Motor neuron (in vitro differentiated cells): Measurements from ENCODE around the gene CACNA1S. TPM values are rescaled to one million over a fixed set of nuclear protein-coding genes. Genes with fewer than 3 reads are reported as not detected.

ENCODE experiments used
- ATAC-seq, 8 experiments: fragments of 200-7000 bp; cut with Tn5 transposase; replicated peaks in 6 of 8; 2 replicates each; pipeline ENCODE4 v1.8.0; 2021; ENCODE audit warnings: mild to moderate bottlenecking in 8 of 8, moderate library complexity in 8 of 8
- H3K27ac ChIP-seq, 2 donors: fragments of 250-450 bp; sonication (Bioruptor Pico); 2 replicates each; pipeline ENCODE4 v1.9.0; 2021; ENCODE audit warnings: antibody characterized with exemption in 2 of 2, mild to moderate bottlenecking in 2 of 2, moderate library complexity in 1 of 2
- H3K4me1 ChIP-seq, 2 donors: fragments of 250-450 bp; sonication (Bioruptor Pico); replicated peaks in 1 of 2; 2 replicates each; pipeline ENCODE4 v1.6.1; 2021; ENCODE audit warnings: antibody characterized with exemption in 2 of 2, mild to moderate bottlenecking in 2 of 2, moderate library complexity in 1 of 2
- H3K4me3 ChIP-seq, 5 donors: fragments of 250-450 bp; sonication (Bioruptor Pico); 2 replicates each; pipeline ENCODE4 v1.9.0; 2021; ENCODE audit warnings: antibody characterized with exemption in 5 of 5, mild to moderate bottlenecking in 5 of 5, moderate library complexity in 4 of 5
- WGBS, 10 experiments: fragments of 450-650 bp; shearing (Covaris generic); methylation state at CpG; one replicate each; pipeline ENCODE4 v1.0.0; 2022; 5-methylcytosine and 5-hydroxymethylcytosine counted together
- in situ Hi-C, 9 experiments: fragments of 400-800 bp; cut with MboI; loops; one replicate each; pipeline ENCODE4 v1.15.0; 2021; ENCODE audit warnings: low sequenced_read_pairs in 9 of 9, low pct_unique_long_range_greater_than_20kb in 2 of 9; ENCODE audit not compliant: unreplicated experiment in 9 of 9
- total RNA-seq, 8 experiments: library from RNA; unstranded; fragments of 300-600 nt; gene quantifications; 2 replicates each; pipeline versions ENCODE4 v1.2.3 to v1.2.4, GENCODE V29; 2022

The CACNA1S gene
- total RNA-seq, 8 experiments from 2014 or later, result under 0.01 to 0.09 (median 0.04) TPM; not detected in 4

GRCh38 chr1:201024625-201024998, 87.6 kb downstream of the CACNA1S start:
- in situ Hi-C loops, result no loop called here
- peaks cover 28 to 45% of the 10 kb centered on the region in 2 donors for H3K4me1 ChIP-seq
- no peak for ATAC-seq
- H3K27ac ChIP-seq, result peak overlapping the region in 1 of 2 donors; percentile 43
- WGBS, 10 experiments, result no CpG with 5 or more reads among the region's 2 CpGs
- H3K4me3 ChIP-seq, result peak overlapping the region in 3 of 5 donors; percentile 70 to 84 (median 77)

DNA sequence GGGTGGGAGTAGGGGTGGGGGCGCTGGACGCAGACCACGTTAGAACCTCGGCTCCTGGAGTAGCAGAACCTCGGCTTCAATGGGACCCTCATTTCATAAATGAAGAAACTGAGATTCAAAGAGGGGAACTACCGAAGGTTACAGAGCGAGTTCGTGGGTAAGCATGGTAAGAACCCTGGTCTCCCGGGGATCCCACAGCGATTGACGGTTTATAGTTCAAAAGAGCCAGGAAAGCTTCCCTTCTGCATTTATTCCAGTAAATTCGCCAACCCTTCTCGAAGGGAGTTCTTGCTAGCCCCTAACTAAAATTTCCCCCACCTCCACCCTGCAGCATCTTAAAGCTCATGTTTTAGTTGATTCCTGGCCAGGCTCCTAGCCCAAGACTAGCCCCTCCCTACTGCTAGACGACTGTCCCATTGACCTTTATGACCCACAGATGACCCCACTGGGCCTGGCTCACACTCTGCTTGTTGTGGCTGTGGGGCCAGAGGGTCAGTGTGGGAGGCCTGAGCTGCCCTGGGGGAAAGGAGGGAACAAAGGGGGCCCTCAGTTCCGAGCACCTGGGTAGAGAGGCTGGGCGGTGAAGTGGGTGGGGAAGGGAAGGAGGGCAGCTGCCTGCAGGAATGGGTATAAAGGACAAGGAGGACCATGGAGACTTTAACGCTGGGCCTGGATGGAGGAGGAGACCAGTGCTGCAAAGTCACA, 88.2 kb downstream of the CACNA1S start:
- peak overlapping the region; percentile 63 to 91 (median 77) for H3K4me3 ChIP-seq
- peak overlapping the region; percentile 8 to 43 for H3K27ac ChIP-seq
- in situ Hi-C loops, result no loop called here
- WGBS, 10 experiments, result 10 to 100% (median 37%) methylated on average over 2 to 9 of the region's 17 CpGs; no CpG with 5 or more reads in 4 of the 10 experiments
- ATAC-seq, result peak in 4 of 8 experiments; percentile 0 to 1 (median 0)
- peaks cover 28 to 45% of the 10 kb centered on the region in 2 donors for H3K4me1 ChIP-seq

DNA sequence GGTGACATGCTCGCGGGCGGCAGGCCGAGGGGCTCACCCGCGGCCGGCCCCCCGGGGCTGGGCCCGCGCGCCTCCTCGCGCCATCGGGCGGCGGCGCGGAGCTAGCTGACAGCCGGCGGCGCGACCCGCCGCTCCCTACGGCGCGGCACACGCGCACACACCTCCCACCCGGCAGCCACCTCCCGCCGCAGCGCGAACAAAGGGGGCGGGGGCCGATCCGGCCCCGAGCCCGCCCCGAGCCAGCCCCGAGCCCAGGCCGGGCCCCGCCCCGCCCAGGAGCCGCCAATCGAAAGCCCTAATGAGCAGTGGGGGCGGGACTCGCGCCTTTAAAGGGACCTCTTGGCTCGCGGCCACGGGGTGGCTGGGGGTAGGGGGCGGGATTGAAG, 88.7 kb downstream of the CACNA1S start, which contains the start of gene KIF21B:
Gene KIF21B (minus strand): TSS at position 198 of the 386 bp plus-strand sequence. CDS start 331 bp downstream, outside the sequence.
- Histone ChIP-seq H3K4me1 (peaks cover 28 to 45% of the 10 kb centered on the region in 2 donors), H3K27ac (peak within 1 kb of the TSS; percentile 84 to 91), H3K4me3 (peak within 1 kb of the TSS; percentile 63 to 91 (median 77))
- WGBS, 10 experiments, result 0% methylated on average over 7 of the region's 53 CpGs; no CpG with 5 or more reads in 9 of the 10 experiments
- in situ Hi-C loops, result no loop called here
- peak; percentile 87 to 99 (median 91) for ATAC-seq

DNA sequence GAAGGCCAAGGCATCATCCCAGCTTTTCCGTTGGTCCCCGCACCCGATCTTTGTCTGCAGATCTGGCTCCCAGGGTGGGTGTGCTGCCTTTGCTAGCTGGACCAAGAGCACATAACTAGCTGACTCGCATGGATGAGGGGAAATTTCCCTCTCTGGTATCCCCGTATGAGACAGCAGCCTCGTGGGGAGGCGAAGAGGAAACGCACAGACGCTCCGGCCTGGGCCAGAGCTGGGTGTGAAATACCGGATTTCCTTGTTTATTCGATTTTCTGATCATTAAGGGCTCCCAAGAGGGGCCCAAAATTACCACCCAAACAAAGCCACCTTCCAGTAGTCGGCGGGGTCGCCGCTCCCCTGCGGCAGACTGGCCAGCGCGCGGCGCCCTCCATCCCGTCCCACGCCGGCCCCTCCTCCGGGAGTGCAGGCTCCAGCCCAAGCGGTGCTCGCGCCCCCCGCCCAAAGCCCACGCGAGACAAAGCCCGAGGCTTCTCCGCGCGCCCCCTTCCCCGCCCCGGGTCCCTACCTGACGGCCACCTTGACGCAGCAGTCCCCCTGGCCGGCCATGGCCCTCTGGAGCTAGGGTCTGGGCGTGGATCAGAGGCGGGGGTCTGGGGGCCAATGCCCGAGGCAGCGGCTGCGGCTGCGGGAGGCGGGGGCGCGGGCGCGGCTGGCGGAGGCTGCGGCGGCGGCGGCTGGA, 89.3 kb downstream of the CACNA1S start:
- Histone ChIP-seq H3K4me1 (peaks cover 28 to 46% of the 10 kb centered on the region in 2 donors), H3K27ac (peak overlapping the region; percentile 84 to 91), H3K4me3 (peak overlapping the region; percentile 63 to 91 (median 77))
- WGBS, 10 experiments, result 5 to 100% (median 6%) methylated on average over 1 to 21 of the region's 56 CpGs; no CpG with 5 or more reads in 5 of the 10 experiments
- in situ Hi-C loops, result no loop called here
- ATAC-seq, result peak in 5 of 8 experiments; percentile 59 to 69 (median 61)

GRCh38 chr1:201022493-201022819, 89.8 kb downstream of the CACNA1S start:
- in situ Hi-C loops, result no loop called here
- no peak for ATAC-seq
- Histone ChIP-seq H3K4me3 (peak overlapping the region; percentile 63 to 91 (median 77)), H3K4me1 (peaks cover 31 to 51% of the 10 kb centered on the region in 2 donors), H3K27ac (peak overlapping the region; percentile 84 to 91)
- 40 to 100% methylated on average over 1 of the region's 2 CpGs; no CpG with 5 or more reads in 8 of the 10 experiments for WGBS, 10 experiments

DNA sequence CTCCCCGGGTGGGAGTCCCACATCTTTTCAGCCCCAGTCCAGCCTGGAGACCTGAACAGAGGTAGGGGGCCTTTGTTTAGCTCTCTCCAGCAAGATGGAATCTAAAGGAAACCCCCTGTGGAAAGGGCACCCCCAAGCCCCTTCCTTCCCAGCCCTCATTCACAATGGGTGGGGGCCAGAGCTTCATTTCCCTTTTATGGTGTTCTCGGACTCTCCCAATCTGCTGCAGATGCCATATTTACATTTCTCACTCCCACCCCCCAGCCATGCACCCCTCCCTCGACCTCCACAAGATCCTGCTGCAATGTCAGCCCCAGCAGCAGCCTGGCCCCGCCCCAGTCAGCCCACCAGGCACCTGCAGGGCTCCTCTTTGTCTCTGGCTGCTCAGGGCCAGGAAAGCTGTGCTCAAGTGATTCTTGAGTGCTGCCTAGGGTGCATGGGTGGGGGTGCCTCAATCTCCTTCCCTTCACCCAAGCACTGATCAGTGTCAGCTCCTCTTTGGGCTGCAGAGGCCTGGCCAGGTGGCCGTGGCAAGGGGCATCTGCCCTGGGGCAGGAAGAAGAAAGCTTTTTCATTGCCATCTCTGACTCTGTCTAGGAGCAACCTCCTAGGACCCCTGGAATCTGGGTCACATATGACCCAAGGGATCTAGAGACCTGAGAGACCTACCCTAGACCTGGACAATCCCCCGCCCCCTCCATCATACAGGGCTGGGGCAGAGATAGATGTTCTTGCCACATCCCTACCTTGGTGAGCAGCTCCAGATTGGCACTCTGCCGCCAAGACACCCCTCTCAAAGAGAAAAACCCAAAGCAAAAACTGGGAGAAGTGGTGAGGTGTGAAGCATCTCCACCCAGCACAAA, 90.4 kb downstream of the CACNA1S start:
- in situ Hi-C loops, result no loop called here
- peak in 2 of 8 experiments; percentile 4 to 6 for ATAC-seq
- Histone ChIP-seq H3K27ac (peak overlapping the region; percentile 84 to 91), H3K4me3 (peak overlapping the region; percentile 63 to 91 (median 77)), H3K4me1 (peaks cover 37 to 57% of the 10 kb centered on the region in 2 donors)
- WGBS, 10 experiments, result 0 to 86% (median 25%) methylated on average over 1 to 3 of the region's 7 CpGs; no CpG with 5 or more reads in 6 of the 10 experiments

DNA sequence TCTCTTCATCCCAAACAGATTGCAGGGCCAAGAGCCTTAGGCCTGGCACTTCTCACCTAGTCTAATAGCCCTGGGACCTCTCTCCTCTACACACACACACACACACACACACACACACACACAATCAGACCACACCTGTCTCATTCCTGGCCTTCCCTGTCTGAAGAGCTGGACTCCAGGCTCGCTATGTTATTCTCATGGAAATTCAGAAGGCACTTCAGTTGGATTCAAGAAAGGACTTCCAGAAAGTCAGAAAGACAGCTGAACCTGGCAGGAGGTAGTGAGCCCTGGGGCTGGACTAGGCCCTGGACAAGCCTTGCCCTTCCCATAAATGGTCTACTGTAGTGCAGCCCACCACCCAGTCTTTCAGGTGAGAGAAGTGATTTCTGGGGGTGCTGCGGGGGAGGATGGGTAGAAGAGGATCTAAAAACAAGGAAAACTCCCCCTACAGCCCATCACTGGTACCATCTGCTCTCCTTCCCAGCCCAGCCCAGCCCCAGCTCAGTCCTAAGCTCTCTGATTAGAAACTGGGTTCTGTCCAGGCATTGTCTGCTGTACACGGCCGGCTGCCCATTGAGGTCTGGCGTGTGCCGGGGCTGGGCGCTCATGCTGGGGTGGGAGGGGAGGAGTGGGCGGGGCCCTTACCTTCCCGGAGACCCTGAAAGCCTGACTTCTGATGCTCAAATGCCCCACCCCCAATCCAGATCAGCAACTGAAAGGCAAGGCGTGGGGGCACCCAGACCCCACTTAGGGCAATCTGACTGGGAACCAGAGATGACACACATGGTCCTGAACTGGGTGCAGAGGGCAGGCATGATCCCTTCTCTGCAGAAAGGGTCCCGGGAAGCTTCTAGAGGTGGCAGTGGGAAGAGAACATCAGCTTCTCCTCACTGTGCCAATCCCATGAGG, 91.3 kb downstream of the CACNA1S start:
- Histone ChIP-seq H3K4me3 (peak overlapping the region; percentile 63 to 91 (median 77)), H3K27ac (peak overlapping the region; percentile 84 to 91), H3K4me1 (peaks cover 46 to 66% of the 10 kb centered on the region in 2 donors)
- in situ Hi-C loops, result no loop called here
- ATAC-seq, result peak in 6 of 8 experiments; percentile 6 to 41 (median 22)
- WGBS, 10 experiments, result 25 to 90% (median 50%) methylated on average over 1 to 2 of the region's 11 CpGs; no CpG with 5 or more reads in 6 of the 10 experiments

GRCh38 chr1:201020040-201020591, 92.1 kb downstream of the CACNA1S start:
- H3K4me1 ChIP-seq, result peaks cover 54 to 68% of the 10 kb centered on the region in 2 donors
- H3K4me3 ChIP-seq, result peak overlapping the region in 1 of 5 donors; percentile 70
- no peak overlapping the region for H3K27ac ChIP-seq
- no peak for ATAC-seq
- 80 to 100% (median 90%) methylated on average over 1 to 2 of the region's 4 CpGs; no CpG with 5 or more reads in 6 of the 10 experiments for WGBS, 10 experiments
- in situ Hi-C loops, result no loop called here

DNA sequence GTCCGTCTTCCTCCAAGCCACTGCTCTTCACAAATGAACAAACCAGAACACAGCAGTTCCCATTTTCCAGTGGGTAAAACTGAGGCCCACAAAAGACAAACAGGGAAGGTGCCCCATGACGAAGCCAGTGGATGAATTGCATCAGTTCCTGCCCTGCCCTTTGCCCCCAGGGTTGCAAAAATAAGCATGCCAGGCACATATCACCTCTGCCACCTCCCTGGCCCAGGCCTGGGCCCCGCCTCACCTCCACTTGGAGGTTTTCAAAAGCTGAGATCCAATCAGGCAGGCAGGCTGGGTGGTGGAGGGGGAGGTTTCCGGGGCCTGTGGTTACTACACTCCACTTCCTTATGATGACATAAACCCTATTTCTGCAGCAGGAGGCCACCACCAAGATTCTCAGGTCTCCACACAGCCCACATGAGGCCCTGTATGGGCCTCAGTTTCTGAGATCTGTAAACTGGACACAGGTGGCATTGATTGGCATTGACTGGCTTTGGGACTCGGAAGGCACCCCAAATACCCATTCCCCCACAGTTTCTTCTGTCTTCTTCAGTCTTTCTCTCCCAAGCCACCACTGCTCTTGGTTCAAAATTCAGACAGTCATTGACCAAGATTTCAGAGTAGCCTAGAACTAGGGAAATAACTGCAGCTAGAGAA, 92.8 kb downstream of the CACNA1S start:
- no peak for ATAC-seq
- Histone ChIP-seq H3K4me1 (peaks cover 54 to 68% of the 10 kb centered on the region in 2 donors), H3K4me3 (no peak overlapping the region), H3K27ac (no peak overlapping the region)
- in situ Hi-C loops, result no loop called here
- WGBS, 10 experiments, result 28 to 95% (median 80%) methylated on average over 1 to 5 of the region's 5 CpGs; no CpG with 5 or more reads in 3 of the 10 experiments

DNA sequence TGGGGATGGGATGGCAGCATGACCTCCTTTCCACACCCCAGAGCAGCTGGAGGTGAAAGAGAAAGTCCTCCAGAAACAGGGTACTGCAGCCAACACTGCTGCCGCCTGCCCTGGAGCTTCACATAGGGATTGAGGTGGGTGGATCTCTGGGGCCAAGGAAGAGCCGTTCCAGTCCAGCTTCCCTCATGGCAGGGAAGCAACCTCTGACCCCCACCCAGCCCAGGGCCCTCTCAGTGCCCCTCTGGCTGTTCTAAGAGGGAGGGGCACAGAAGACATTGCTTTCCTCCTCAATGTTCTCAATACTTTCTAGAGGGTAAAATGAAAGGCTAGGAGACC, 94.4 kb downstream of the CACNA1S start:
- H3K4me3 ChIP-seq, result no peak overlapping the region
- WGBS, 10 experiments, result 20 to 80% (median 80%) methylated on average over 1 to 2 of the region's 2 CpGs; no CpG with 5 or more reads in 7 of the 10 experiments
- H3K27ac ChIP-seq, result no peak overlapping the region
- in situ Hi-C loops, result no loop called here
- peaks cover 57 to 72% of the 10 kb centered on the region in 2 donors for H3K4me1 ChIP-seq
- no peak for ATAC-seq
